Neural progenitor cell (in vitro differentiated cells): ENCODE data around the gene TMC8. TPM values are rescaled to one million over a fixed set of nuclear protein-coding genes. Genes with fewer than 3 reads are reported as not detected.
A peak's percentile ranks its signal among the peaks of the same experiment; 100 is the strongest.
"Not testable (repeated sequence)": the region's sequence is repeated elsewhere in the genome, so short reads cannot be mapped to it uniquely, and the experiment has no call there.

Source experiments
- DNase-seq: peaks from one replicate; pipeline ENCODE4 v3.0.0-alpha.2; 2016; ENCODE audit warnings: low spot score
- H2AFZ ChIP-seq: fragments of 200-600 bp; sonication (generic); replicated peaks from 2 replicates; pipeline ENCODE4 v1.6.1; 2016; ENCODE audit warnings: antibody characterized with exemption
- H3F3A ChIP-seq: fragments of 200-600 bp; sonication (generic); 2 replicates; pipeline ENCODE4 v1.6.1; 2016; ENCODE audit warnings: antibody characterized with exemption, low read depth
- H3K27ac ChIP-seq: fragments of 200-600 bp; sonication (generic); 2 replicates; pipeline ENCODE4 v1.5.1; 2016; ENCODE audit warnings: mild to moderate bottlenecking
- H3K27me3 ChIP-seq: fragments of 200-600 bp; sonication (generic); 2 replicates; pipeline ENCODE4 v1.6.1; 2016; ENCODE audit warnings: mild to moderate bottlenecking, moderate library complexity
- H3K36me3 ChIP-seq: fragments of 200-600 bp; sonication (generic); 2 replicates; pipeline ENCODE4 v1.5.1; 2016
- H3K4me1 ChIP-seq: fragments of 200-600 bp; sonication (generic); 2 replicates; pipeline ENCODE4 v1.6.1; 2016; ENCODE audit warnings: mixed run types
- H3K4me2 ChIP-seq: fragments of 200-600 bp; sonication (generic); 2 replicates; pipeline ENCODE4 v1.6.1; 2016
- H3K4me3 ChIP-seq: fragments of 200-600 bp; sonication (generic); 2 replicates; pipeline ENCODE4 v1.5.1; 2016
- H3K79me2 ChIP-seq: fragments of 200-600 bp; sonication (generic); 2 replicates; pipeline ENCODE4 v1.6.1; 2016; ENCODE audit warnings: low read depth
- H3K9ac ChIP-seq: fragments of 200-600 bp; sonication (generic); 2 replicates; pipeline ENCODE4 v1.6.1; 2016
- H3K9me3 ChIP-seq: fragments of 200-600 bp; sonication (generic); 2 replicates; pipeline ENCODE4 v1.5.1; 2016; ENCODE audit warnings: low read depth
- H4K20me1 ChIP-seq: fragments of 200-600 bp; sonication (generic); 2 replicates; pipeline ENCODE4 v1.6.1; 2016; ENCODE audit warnings: low read depth
- H3K27ac Mint-ChIP-seq: 3 replicates; pipeline ENCODE4 v1.8.0; 2021; ENCODE audit warnings: mixed read lengths
- H3K27me3 Mint-ChIP-seq: 2 replicates; pipeline ENCODE4 v1.8.0; 2022; ENCODE audit warnings: low read depth, mild to moderate bottlenecking, inconsistent platforms, moderate library complexity, mixed read lengths; ENCODE audit not compliant: insufficient read depth
- H3K36me3 Mint-ChIP-seq: 3 replicates; pipeline ENCODE4 v1.8.0; 2021; ENCODE audit warnings: mixed read lengths
- H3K4me1 Mint-ChIP-seq: 3 replicates; pipeline ENCODE4 v1.8.0; 2021; ENCODE audit warnings: mixed read lengths
- H3K4me3 Mint-ChIP-seq: 3 replicates; pipeline ENCODE4 v1.8.0; 2021; ENCODE audit warnings: mild to moderate bottlenecking, moderate library complexity, mixed read lengths
- H3K9me3 Mint-ChIP-seq: 3 replicates; pipeline ENCODE4 v1.8.0; 2020; ENCODE audit warnings: mixed read lengths
- EZH2 ChIP-seq: fragments of 200-600 bp; sonication (generic); IDR thresholded peaks from 2 replicates; pipeline ENCODE4 v1.6.1; 2017; ENCODE audit warnings: antibody characterized with exemption, mild to moderate bottlenecking, moderate library complexity
- EZH2phosphoT487 ChIP-seq: fragments of 200-600 bp; sonication (generic); IDR thresholded peaks from 2 replicates; pipeline ENCODE4 v1.6.1; 2017; ENCODE audit warnings: antibody characterized with exemption
- total RNA-seq: library from RNA; depleted of rRNA; stranded (reverse); fragments of >200 nt; gene quantifications from 2 replicates; pipeline ENCODE4 v1.2.3, GENCODE V29; 2015; ENCODE audit warnings: low replicate concordance
- TF ChIP-seq, protein P1 (sequence below): fragments of 200-600 bp; sonication (generic); IDR thresholded peaks from 2 replicates; pipeline ENCODE4 v1.5.1; 2017; ENCODE audit warnings: antibody characterized with exemption, mild to moderate bottlenecking

Gene TMC8
- total RNA-seq, 1 donor from 2014 or later = not detected

DNA sequence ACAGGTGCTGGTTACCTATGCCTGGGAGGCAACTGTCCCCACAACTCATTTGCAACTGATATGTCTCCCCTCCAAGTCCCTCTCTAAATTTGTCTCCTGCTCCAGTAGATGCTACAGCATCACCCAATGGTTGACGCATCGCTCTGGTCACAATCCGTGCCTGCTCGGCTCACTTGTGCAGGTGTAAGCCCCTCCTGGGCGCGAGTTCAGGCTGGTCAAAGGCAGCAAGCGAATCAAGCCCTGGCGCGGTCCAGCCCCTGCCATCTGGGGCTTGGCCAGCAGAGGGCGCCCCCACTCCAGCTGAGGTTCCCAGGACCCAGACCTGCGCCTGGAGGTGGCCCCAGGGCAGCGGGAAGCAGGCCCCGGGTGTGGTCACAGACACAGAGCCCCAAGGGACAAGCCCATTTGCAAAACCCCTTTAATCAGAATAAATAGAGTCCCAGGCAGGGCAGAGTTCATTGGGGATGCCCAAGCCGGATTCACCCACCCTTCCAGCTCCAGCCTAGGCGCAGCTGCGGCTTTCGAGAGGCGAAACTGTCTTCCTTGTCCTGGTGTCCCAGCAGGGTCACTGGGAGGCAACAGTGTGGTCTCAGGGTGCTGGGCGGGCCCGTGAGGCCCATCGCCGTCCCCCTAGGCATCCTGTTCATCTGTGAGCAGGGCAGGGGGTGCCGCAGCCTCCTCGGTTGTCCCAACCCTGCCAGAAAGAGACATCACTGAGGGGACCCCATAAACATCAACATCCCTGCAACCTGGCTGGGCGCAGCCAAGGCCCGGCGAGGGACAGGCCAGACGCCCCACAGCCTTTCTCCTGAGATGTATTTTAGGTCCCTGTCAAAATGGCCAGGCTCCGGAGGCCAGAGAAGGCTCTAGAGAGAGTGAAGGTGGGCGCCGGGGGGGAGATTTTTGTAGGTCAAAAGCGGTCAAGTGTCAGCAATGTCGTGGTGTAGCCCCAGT lies 17.8 kb upstream of the TMC8 start:
- no peak overlapping the region for H3K9ac ChIP-seq
- Mint-ChIP-seq H3K9me3 (no peaks in the 10 kb centered on the region), H3K27me3 (peaks cover 4% of the 10 kb centered on the region), H3K36me3 (peaks cover 3% of the 10 kb centered on the region), H3K4me3 (peak overlapping the region; percentile 36), H3K27ac (peak overlapping the region; percentile 61), H3K4me1 (peaks cover 4% of the 10 kb centered on the region)
- H2AFZ ChIP-seq = no peak overlapping the region
- no peak overlapping the region for H3K4me3 ChIP-seq
- no peaks in the 10 kb centered on the region for H4K20me1 ChIP-seq
- no peak overlapping the region for H3K27ac ChIP-seq
- no peaks in the 10 kb centered on the region for H3F3A ChIP-seq
- TF ChIP-seq EZH2phosphoT487 = no peak
- TF ChIP-seq EZH2 = no peak
- TF ChIP-seq, protein P1, sequence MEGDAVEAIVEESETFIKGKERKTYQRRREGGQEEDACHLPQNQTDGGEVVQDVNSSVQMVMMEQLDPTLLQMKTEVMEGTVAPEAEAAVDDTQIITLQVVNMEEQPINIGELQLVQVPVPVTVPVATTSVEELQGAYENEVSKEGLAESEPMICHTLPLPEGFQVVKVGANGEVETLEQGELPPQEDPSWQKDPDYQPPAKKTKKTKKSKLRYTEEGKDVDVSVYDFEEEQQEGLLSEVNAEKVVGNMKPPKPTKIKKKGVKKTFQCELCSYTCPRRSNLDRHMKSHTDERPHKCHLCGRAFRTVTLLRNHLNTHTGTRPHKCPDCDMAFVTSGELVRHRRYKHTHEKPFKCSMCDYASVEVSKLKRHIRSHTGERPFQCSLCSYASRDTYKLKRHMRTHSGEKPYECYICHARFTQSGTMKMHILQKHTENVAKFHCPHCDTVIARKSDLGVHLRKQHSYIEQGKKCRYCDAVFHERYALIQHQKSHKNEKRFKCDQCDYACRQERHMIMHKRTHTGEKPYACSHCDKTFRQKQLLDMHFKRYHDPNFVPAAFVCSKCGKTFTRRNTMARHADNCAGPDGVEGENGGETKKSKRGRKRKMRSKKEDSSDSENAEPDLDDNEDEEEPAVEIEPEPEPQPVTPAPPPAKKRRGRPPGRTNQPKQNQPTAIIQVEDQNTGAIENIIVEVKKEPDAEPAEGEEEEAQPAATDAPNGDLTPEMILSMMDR = peak; percentile 99
- H3K9me3 ChIP-seq = no peaks in the 10 kb centered on the region
- DNase-seq = peak; percentile 76
- H3K36me3 ChIP-seq = no peaks in the 10 kb centered on the region
- H3K4me2 ChIP-seq = no peak overlapping the region
- H3K27me3 ChIP-seq = no peaks in the 10 kb centered on the region
- no peaks in the 10 kb centered on the region for H3K79me2 ChIP-seq
- H3K4me1 ChIP-seq = no peaks in the 10 kb centered on the region

- DNase-seq = no peak
- H3K36me3 Mint-ChIP-seq = no peaks in the 10 kb centered on the region
- peaks cover 4% of the 10 kb centered on the region for H3K27me3 Mint-ChIP-seq
- no peaks in the 10 kb centered on the region for H3K9me3 Mint-ChIP-seq
- Histone ChIP-seq H3K79me2 (no peaks in the 10 kb centered on the region), H4K20me1 (no peaks in the 10 kb centered on the region), H2AFZ (no peak overlapping the region), H3K36me3 (no peaks in the 10 kb centered on the region), H3F3A (no peaks in the 10 kb centered on the region), H3K4me3 (no peak overlapping the region), H3K27ac (no peak overlapping the region), H3K27me3 (no peaks in the 10 kb centered on the region), H3K9me3 (no peaks in the 10 kb centered on the region), H3K9ac (no peak overlapping the region), H3K4me2 (no peak overlapping the region), H3K4me1 (no peaks in the 10 kb centered on the region)
- no peak overlapping the region for H3K4me3 Mint-ChIP-seq
- no peaks in the 10 kb centered on the region for H3K4me1 Mint-ChIP-seq
- peak overlapping the region; percentile 38 for H3K27ac Mint-ChIP-seq
- TF ChIP-seq EZH2phosphoT487 (no peak), EZH2 (no peak)
- TF ChIP-seq, protein P1 = no peak
These were observed 16.5 kb upstream of the TMC8 start for GRCh38 chr17:78113804-78114785.

- H3K36me3 ChIP-seq = no peaks in the 10 kb centered on the region
- H3K4me2 ChIP-seq = no peak overlapping the region
- no peaks in the 10 kb centered on the region for H3K9me3 ChIP-seq
- no peak overlapping the region for H3K27ac ChIP-seq
- no peaks in the 10 kb centered on the region for H3K9me3 Mint-ChIP-seq
- TF ChIP-seq EZH2 (no peak), EZH2phosphoT487 (no peak)
- TF ChIP-seq, protein P1 = no peak
- H3K4me1 ChIP-seq = no peaks in the 10 kb centered on the region
- H3K36me3 Mint-ChIP-seq = no peaks in the 10 kb centered on the region
- no peak overlapping the region for H3K4me3 Mint-ChIP-seq
- DNase-seq = no peak
- H3K27me3 Mint-ChIP-seq = peaks cover 4% of the 10 kb centered on the region
- no peak overlapping the region for H3K9ac ChIP-seq
- no peaks in the 10 kb centered on the region for H3K79me2 ChIP-seq
- no peaks in the 10 kb centered on the region for H3K27me3 ChIP-seq
- no peaks in the 10 kb centered on the region for H3K4me1 Mint-ChIP-seq
- no peak overlapping the region for H3K4me3 ChIP-seq
- no peaks in the 10 kb centered on the region for H3F3A ChIP-seq
- no peaks in the 10 kb centered on the region for H4K20me1 ChIP-seq
- no peak overlapping the region for H2AFZ ChIP-seq
- no peak overlapping the region for H3K27ac Mint-ChIP-seq
These were observed 15.5 kb upstream of the TMC8 start for GRCh38 chr17:78114831-78115723.

GRCh38 chr17:78115803-78116202 lies 14.8 kb upstream of the TMC8 start:
- H3K79me2 ChIP-seq, H3K4me1 Mint-ChIP-seq, H3K9me3 Mint-ChIP-seq, H4K20me1 ChIP-seq, H3K9me3 ChIP-seq, H3K4me3 Mint-ChIP-seq, DNase-seq, H3K36me3 Mint-ChIP-seq, H3K36me3 ChIP-seq, H3K27ac Mint-ChIP-seq, H3K4me3 ChIP-seq, H3K4me1 ChIP-seq, H3K9ac ChIP-seq, H3K27me3 Mint-ChIP-seq, H3K4me2 ChIP-seq, H3K27ac ChIP-seq, H3K27me3 ChIP-seq, H3F3A ChIP-seq, H2AFZ ChIP-seq: not testable (repeated sequence)
